Measurements from ENCODE around the gene SLC25A3.
"Not testable (repeated sequence)": the region's sequence is repeated elsewhere in the genome, so short reads cannot be mapped to it uniquely, and the experiment has no call there.

SLC25A3 gene

DNA sequence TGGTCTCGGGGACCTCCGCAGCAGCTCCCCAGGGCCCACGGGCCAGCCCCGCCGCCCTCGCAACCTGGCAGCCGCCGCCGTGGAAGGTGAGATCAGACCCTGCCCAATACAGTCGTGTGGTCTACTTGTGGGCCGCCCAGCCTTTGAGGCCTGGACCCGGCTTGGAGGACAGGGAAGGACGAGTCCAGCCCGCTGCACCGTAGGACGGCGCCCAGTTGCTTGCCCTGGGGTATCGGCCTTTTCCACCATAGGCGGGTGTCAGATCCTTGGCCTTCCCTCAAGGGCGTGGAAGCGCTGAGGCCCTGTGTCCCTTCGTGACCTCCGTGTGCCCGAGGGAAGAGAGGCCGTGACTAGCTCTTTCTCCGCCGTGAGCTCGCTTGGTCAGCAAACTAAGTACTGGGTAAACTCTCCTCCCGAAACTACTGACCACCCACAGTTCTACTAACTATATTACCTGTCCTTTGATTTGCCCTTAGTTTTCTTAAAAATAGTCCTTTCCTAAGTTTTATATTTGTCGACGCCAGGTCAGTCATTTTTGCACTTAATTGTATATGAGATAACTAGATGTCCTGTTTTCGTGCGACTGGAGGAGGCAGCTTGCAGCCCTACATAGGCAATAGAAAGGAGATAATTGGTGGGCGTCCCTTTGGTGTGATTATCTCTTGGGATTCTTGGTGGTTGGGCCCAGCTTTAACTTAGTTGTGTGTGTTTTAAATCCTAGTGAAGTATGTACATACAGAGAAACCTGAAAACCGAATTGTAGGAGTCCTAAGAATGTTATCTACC is 757 bp downstream of the SLC25A3 start:
- DNase-seq (ENCODE audit: low read depth): no peak

DNA sequence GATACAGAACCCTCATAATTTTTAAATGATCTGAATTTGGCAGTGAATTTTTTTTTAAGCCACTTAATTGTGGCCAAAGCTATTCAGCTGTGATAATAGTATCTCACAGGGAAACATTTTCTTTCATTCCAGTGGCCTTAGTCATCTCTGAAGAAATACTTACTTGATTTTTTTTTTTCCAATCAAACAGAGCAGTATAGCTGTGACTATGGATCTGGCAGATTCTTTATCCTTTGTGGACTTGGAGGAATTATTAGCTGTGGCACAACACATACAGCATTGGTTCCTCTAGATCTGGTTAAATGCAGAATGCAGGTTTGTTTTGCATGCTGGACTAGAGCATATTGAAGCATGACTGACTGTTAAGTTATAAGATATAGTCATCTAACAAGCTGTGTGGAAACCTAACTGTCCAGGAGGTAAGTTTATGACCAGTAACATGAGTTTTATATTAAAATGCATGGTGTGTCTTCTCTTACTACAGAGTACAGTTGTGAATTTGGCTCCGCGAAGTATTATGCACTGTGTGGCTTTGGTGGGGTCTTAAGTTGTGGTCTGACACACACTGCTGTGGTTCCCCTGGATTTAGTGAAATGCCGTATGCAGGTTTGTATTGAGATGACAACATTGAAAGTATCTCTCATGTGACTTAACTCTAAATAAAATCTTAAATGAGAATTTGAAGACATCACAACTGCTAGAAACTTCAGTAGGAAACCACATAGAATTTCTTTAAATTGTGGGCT is 1.9 kb downstream of the SLC25A3 start:
- no peak for DNase-seq (ENCODE audit: low read depth)

DNA sequence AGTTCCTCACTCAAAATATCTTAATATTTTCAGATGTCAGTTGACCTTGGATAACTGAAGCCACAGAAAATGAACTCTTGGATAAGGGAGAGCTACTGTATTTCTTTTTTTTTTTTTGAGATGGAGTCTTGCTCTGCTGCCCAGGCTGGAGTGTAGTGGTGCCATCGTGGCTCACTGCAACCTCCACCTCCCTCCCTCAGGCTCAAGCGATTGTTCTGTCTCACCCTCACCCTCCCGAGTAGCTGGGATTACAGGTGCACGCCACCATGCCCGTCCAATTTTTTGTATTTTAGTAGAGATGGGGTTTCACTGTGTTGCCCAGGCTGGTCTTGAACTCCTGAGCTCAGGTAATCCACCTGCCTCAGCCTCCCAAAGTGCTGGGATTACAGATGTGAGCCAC is 3.8 kb downstream of the SLC25A3 start:
- not testable (repeated sequence) for DNase-seq (ENCODE audit: low read depth)

- no peak for DNase-seq (ENCODE audit: low read depth)
Measured at GRCh38 chr12:98601924-98602323, 8.4 kb downstream of the SLC25A3 start.

DNA sequence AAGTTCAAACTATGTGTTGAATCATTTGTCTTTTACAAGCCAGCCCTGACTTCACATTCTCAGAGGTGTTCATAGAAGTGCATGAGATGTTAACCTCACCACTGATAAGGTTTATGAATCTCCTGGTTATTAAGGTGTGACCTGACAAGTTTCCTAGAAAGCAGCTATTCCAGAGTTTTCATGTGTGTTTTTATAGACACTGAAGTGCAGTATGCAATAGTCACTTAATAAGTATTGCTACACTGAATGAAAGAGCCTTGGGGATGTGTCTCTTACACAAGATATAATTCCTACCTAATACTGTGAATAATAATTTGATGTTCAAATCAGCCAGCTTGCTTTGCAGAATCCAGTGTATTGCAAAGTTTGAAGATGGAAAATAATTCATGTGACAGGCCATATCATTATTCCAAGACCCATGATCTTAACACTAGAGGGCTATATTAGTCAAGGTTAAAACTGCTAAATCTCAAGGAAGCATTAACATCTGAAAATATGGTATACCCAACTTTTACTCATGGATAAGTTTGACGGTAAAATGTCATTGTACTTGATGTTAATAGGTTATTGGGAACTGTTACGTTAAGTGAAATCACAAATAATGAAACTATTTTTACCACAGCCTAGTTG is 13.0 kb downstream of the SLC25A3 start:
- no peak for DNase-seq (ENCODE audit: low read depth)

- no peak for DNase-seq (ENCODE audit: low read depth)
Measured at GRCh38 chr12:98610596-98610995, 17.1 kb downstream of the SLC25A3 start.

DNA sequence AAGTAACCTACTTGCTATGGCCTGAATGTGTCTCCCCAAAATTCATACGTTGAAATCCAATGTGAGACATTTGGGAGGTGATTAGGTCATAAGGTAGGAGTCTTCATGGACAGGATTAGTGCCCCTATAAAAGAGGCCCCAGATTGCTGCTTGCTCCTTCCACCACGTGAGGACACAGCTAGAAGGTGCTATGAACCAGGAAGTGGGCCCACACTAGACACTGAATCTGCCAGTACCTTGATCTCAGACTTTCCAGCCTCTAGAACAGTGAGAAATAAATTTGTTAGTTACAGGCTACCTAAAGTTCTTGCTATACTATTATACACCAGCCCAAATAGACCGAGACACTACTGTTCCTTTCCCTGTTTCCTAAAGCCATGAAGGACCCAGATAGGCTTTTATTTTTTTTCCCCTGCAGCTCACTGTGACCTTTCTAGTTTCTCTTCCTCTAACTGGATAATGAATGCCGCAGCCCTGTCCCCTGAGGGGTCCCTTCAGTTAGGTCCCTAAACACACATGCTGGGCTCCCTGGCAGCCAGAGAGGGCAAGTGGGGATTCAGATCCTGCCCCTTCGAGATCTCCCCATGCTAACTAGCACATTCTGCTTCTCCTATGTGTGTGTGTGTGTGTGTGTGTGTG is 19.3 kb downstream of the SLC25A3 start:
- DNase-seq (ENCODE audit: low read depth): no peak

DNA sequence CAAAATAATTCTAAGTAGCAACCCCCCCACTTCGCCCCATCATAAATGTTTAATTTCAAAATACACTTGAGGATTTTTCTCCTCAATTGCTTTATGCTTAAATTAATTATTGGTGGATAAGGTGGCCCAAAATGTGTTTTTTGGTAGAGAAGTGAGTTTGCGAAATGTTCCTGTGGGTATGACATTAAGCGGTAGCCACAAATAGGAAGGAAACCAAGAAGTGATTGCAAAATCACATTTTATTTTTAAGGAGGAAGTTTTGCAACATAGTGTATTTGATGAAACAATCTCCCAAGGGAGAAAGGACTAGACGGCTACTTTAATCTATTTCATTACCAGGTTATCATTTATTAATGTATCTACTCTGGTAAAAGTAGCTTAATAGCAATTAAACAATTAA is 25.5 kb downstream of the SLC25A3 start:
- DNase-seq (ENCODE audit: low read depth): no peak

DNA sequence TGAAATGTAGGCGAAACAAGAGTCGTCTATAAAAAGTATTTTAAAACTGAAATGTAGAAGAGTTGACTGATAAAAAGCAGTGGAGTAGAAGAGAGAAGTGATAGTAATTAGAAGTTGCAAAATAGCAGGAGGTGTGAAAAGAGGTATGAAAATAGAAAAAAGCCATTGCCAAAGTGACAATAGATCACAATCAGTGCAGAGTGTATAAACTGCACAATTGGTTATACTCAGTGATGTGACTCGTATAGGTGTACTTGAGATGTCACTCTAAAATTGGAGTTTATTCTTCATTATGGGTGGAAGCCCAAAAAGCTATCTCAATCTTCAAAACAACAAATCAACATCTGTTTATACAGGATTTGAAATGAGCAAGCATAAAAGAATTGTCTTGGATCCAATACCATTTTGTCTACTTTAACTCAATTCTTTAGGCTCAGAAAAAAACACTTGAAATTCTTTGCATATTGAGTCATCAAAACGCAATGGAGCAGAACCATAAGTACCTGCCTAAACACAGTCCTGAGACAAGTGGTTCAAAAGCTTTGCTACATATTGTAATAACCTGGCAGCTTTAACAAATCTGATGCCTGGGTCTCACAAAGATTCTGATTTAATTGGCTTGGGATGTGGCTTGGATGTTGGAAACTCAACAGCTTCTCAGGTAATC is 42.3 kb downstream of the SLC25A3 start:
- DNase-seq (ENCODE audit: low read depth): no peak

- DNase-seq (ENCODE audit: low read depth): no peak
Measured at GRCh38 chr12:98637068-98637467, 43.6 kb downstream of the SLC25A3 start.

GRCh38 chr12:98638009-98638408 is 44.5 kb downstream of the SLC25A3 start:
- DNase-seq (ENCODE audit: low read depth): no peak

GRCh38 chr12:98639491-98639890 is 46.0 kb downstream of the SLC25A3 start:
- no peak for DNase-seq (ENCODE audit: low read depth)

GRCh38 chr12:98642801-98643200 is 49.3 kb downstream of the SLC25A3 start:
- DNase-seq (ENCODE audit: low read depth): not testable (repeated sequence)

GRCh38 chr12:98644433-98644711 is 50.9 kb downstream of the SLC25A3 start:
- DNase-seq (ENCODE audit: low read depth): no peak

- peak; percentile 92 for DNase-seq (ENCODE audit: low read depth)
Measured at GRCh38 chr12:98644712-98645571, 51.5 kb downstream of the SLC25A3 start, which contains the start of the genes APAF1 and IKBIP. APAF1 (plus strand) TSS chr12:98645290; CDS start chr12:98648360, 3,070 bp downstream. IKBIP (minus strand) TSS chr12:98644788; CDS start chr12:98644701, 87 bp downstream.

- no peak for DNase-seq (ENCODE audit: low read depth)
Measured at GRCh38 chr12:98645572-98646067, 52.1 kb downstream of the SLC25A3 start.

DNA sequence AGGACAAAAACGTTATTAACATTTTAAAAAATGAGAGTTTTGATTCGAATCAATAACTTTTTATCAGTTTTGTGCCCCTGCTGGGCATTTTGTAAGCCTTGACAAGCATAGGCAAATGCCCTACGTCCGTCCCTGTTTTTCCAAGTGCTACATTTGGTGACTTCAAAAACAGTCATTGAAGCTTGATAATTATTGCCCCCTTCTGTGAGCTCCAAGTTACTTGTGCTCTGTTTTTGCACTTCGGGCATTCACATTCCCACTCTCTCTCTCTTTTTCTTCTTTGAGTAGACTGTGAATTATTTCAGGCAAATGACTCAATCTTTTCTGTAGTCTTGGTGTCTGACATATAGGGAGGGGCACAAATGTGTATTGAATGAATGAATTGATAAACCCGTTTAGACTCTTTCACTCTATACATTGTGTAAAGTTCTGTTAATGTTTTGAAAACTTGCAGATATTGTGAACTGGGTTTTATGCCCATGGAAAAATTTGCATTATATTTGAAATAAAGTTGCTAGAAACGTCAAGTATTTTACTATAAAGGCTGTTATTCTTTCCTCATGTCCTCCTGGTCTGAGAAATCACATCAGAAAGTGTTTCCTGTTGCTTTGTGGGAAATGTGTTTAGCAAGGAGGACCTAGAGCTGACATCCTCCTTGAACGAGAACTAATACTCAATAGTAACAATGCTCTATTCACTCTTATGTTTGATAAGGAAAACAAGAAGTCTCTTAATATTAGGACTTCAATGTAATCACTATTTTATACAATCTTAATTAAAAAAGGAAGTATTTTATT is 53.0 kb downstream of the SLC25A3 start:
- no peak for DNase-seq (ENCODE audit: low read depth)

DNA sequence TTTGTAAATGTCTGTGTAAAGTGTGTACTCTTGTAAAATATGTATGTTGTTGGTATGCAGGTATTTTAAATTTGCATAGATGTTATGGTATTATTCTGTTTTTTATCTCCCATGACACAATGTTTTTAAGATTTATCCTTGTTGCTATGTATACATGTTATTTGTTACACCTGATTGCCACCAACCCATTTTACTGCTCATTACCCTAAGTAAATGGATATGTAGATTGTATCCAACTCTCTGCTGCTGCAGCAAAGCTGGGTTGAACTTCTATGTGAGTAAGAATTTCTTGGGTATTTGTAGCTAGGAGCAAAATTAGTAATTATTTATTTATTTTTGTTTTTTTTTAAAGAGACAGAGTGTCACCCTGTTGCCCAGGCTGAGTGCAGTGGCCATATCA is 57.8 kb downstream of the SLC25A3 start:
- no peak for DNase-seq (ENCODE audit: low read depth)

DNA sequence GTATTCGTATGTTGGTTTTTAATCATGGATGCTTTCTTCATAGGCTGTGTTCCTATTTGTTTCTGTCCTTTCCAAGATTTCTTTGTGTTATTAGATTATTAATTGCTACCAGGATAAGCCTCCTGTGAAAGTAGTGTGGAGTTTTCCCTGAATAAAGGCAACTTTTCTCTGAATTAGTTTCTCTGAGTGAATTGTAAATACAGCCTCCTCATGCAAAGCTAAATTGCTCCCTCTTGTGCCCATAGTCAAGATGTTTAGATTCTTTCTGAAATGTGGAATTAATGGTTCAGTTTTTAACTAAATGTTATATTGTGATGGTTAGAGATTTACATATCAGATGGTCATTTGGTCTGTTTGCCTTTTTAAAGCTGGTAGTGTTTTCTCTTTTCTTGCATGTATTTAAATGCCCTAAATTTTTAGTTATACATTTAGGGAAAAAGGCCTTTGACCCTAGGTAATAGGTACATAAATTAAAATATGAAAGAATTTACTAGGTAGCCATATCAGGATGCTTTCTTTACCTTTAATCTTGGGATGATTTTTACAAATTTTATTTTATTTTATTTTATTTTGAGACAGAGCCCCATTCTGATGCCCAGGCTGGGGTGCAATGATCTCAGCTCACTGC is 60.5 kb downstream of the SLC25A3 start:
- no peak for DNase-seq (ENCODE audit: low read depth)
